GM18868 (cell line): Measurements from ENCODE around the gene SMIM35.

Experiments used
- ATAC-seq: cut with Tn5 transposase; IDR thresholded peaks from one replicate; pipeline ENCODE4 v1.9.1; 2021; ENCODE audit warnings: mild to moderate bottlenecking, moderate library complexity; ENCODE audit not compliant: unreplicated experiment

SMIM35 gene

GRCh38 chr11:118060081-118060661 is 26.6 kb downstream of the SMIM35 start:
- ATAC-seq = no peak

GRCh38 chr11:118059246-118059940 is 27.4 kb downstream of the SMIM35 start:
- ATAC-seq = no peak

GRCh38 chr11:118058311-118059245 is 28.2 kb downstream of the SMIM35 start:
- no peak for ATAC-seq

GRCh38 chr11:118057251-118058145 is 29.3 kb downstream of the SMIM35 start:
- no peak for ATAC-seq

GRCh38 chr11:118056806-118057205 is 30.0 kb downstream of the SMIM35 start:
- ATAC-seq = no peak

- no peak for ATAC-seq
Measured at GRCh38 chr11:118055966-118056365, 30.8 kb downstream of the SMIM35 start.

- ATAC-seq = no peak
Measured at GRCh38 chr11:118054712-118055640, 31.8 kb downstream of the SMIM35 start.

- no peak for ATAC-seq
Measured at GRCh38 chr11:118052581-118053206, 34.1 kb downstream of the SMIM35 start.

GRCh38 chr11:118051611-118052461 is 34.9 kb downstream of the SMIM35 start:
- no peak for ATAC-seq

- no peak for ATAC-seq
Measured at GRCh38 chr11:118051136-118051610, 35.6 kb downstream of the SMIM35 start.

- no peak for ATAC-seq
Measured at GRCh38 chr11:118050208-118050891, 36.4 kb downstream of the SMIM35 start.

- ATAC-seq = no peak
Measured at GRCh38 chr11:118049771-118050170, 37.0 kb downstream of the SMIM35 start.

GRCh38 chr11:118048472-118049370 is 38.0 kb downstream of the SMIM35 start:
- ATAC-seq = no peak

- ATAC-seq = no peak
Measured at GRCh38 chr11:118047749-118048148, 39.0 kb downstream of the SMIM35 start.

GRCh38 chr11:118046964-118047700 is 39.6 kb downstream of the SMIM35 start:
- no peak for ATAC-seq
